ENCODE measurements around the gene STOML3. TPM values are rescaled to one million over a fixed set of nuclear protein-coding genes. Genes with fewer than 3 reads are reported as not detected.

STOML3 gene
- total RNA-seq, 4 donors from 2014 or later = not detected

DNA sequence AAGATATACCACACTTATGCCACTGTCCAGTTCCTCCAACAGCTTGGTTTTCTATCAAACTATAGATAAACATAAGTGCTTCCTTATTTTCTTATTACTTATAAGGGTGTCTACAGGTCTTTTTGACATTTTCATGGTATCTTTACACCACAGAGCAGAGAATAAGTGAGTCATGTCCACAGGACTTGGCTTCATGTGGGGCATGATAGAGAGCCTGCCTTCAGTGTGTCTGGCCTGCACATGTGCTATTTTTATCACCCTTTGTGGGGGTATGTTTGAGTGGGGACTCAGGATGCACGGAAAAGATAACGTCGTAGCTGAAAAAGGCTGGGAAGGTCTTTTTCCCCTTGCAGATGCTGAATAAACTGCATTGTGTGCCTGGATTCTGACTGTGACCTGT lies 8.1 kb upstream of the STOML3 start:
- Histone ChIP-seq H3K27me3 (no peaks in the 10 kb centered on the region), H3K36me3 (no peaks in the 10 kb centered on the region), H3K4me1 (no peaks in the 10 kb centered on the region), H3K4me3 (no peak overlapping the region), H3K9me3 (no peaks in the 10 kb centered on the region), H3K27ac (no peak overlapping the region)
- DNase-seq = no peak
- 84 to 96% methylated on average over 3 of the region's 3 CpGs for WGBS, 2 donors
- TF ChIP-seq, protein P1, sequence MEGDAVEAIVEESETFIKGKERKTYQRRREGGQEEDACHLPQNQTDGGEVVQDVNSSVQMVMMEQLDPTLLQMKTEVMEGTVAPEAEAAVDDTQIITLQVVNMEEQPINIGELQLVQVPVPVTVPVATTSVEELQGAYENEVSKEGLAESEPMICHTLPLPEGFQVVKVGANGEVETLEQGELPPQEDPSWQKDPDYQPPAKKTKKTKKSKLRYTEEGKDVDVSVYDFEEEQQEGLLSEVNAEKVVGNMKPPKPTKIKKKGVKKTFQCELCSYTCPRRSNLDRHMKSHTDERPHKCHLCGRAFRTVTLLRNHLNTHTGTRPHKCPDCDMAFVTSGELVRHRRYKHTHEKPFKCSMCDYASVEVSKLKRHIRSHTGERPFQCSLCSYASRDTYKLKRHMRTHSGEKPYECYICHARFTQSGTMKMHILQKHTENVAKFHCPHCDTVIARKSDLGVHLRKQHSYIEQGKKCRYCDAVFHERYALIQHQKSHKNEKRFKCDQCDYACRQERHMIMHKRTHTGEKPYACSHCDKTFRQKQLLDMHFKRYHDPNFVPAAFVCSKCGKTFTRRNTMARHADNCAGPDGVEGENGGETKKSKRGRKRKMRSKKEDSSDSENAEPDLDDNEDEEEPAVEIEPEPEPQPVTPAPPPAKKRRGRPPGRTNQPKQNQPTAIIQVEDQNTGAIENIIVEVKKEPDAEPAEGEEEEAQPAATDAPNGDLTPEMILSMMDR (IDR thresholded peaks at IDR 0.05) = no peak
- TF ChIP-seq POLR2A (IDR thresholded peaks at IDR 0.05) = no peak
- intact Hi-C loops (cut with DNase I) = no loop called here

- no peak overlapping the region for H3K27ac ChIP-seq
- no peaks in the 10 kb centered on the region for H3K27me3 ChIP-seq
- DNase-seq = no peak
- H3K4me1 ChIP-seq = no peaks in the 10 kb centered on the region
- intact Hi-C loops (cut with DNase I) = no loop called here
- TF ChIP-seq, protein P1 (IDR thresholded peaks at IDR 0.05) = no peak
- TF ChIP-seq POLR2A (IDR thresholded peaks at IDR 0.05) = no peak
- H3K9me3 ChIP-seq = no peaks in the 10 kb centered on the region
- WGBS, 2 donors = 52 to 61% methylated on average over 4 of the region's 4 CpGs
- H3K36me3 ChIP-seq = no peaks in the 10 kb centered on the region
- H3K4me3 ChIP-seq = no peak overlapping the region
These were observed 2.8 kb upstream of the STOML3 start for GRCh38 chr13:38993381-38993780.

GRCh38 chr13:38981096-38981495 lies 9.5 kb downstream of the STOML3 start:
- H3K27me3 ChIP-seq = no peaks in the 10 kb centered on the region
- DNase-seq = no peak
- no peaks in the 10 kb centered on the region for H3K4me1 ChIP-seq
- 38 to 55% methylated on average over 2 of the region's 2 CpGs for WGBS, 2 donors
- TF ChIP-seq, protein P1 (IDR thresholded peaks at IDR 0.05) = no peak
- no peak for TF ChIP-seq POLR2A (IDR thresholded peaks at IDR 0.05)
- no peaks in the 10 kb centered on the region for H3K36me3 ChIP-seq
- H3K27ac ChIP-seq = no peak overlapping the region
- H3K4me3 ChIP-seq = no peak overlapping the region
- intact Hi-C loops (cut with DNase I) = no loop called here
- H3K9me3 ChIP-seq = no peaks in the 10 kb centered on the region

DNA sequence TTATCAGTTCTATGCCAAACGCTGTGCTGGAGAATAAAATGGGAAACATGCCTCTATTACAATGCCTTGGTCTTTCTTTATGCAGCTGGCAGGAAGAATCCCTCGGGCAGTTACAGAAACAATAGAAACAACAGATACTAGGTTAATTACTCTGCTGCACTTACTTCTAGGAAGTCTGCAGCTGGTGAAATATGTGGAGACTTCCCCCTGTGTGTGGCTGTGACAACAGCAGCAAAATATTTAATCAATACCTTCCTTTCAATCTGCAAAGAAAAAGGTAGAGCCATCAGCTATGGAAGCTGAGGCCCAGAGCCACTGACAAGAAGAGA lies 9.9 kb downstream of the STOML3 start:
- WGBS, 2 donors = 24 to 34% methylated on average over 2 of the region's 2 CpGs
- Histone ChIP-seq H3K27ac (no peak overlapping the region), H3K4me3 (no peak overlapping the region), H3K9me3 (no peaks in the 10 kb centered on the region), H3K27me3 (no peaks in the 10 kb centered on the region), H3K4me1 (no peaks in the 10 kb centered on the region), H3K36me3 (no peaks in the 10 kb centered on the region)
- no peak for DNase-seq
- TF ChIP-seq POLR2A (IDR thresholded peaks at IDR 0.05) = no peak
- TF ChIP-seq, protein P1 (IDR thresholded peaks at IDR 0.05) = no peak
- intact Hi-C loops (cut with DNase I) = no loop called here

- Histone ChIP-seq H3K4me1 (no peaks in the 10 kb centered on the region), H3K36me3 (no peaks in the 10 kb centered on the region), H3K9me3 (no peaks in the 10 kb centered on the region), H3K4me3 (no peak overlapping the region), H3K27ac (no peak overlapping the region), H3K27me3 (no peaks in the 10 kb centered on the region)
- TF ChIP-seq, protein P1 (IDR thresholded peaks at IDR 0.05) = no peak
- TF ChIP-seq POLR2A (IDR thresholded peaks at IDR 0.05) = no peak
- intact Hi-C loops (cut with DNase I) = no loop called here
- no peak for DNase-seq
- WGBS, 2 donors = 41 to 58% methylated on average over 6 to 8 of the region's 9 CpGs
These were observed 10.5 kb downstream of the STOML3 start for GRCh38 chr13:38979891-38980749.

All from esophagus squamous epithelium (tissue), 5 donors.